Suprapubic skin (tissue), 4 donors: ENCODE data around the gene IGF2R. TPM values are rescaled to one million over a fixed set of nuclear protein-coding genes. Genes with fewer than 3 reads are reported as not detected.
A peak's percentile ranks its signal among the peaks of the same experiment; 100 is the strongest.

ENCODE experiments used
- DNase-seq, 2 donors: peaks; one replicate each; pipeline ENCODE4 v3.0.0-alpha.2; 2019; ENCODE audit warnings: low spot score in 2 of 2
- H3K27ac ChIP-seq: fragments of 200-600 bp; sonication (generic); one replicate; pipeline ENCODE4 v1.5.1; 2019
- H3K27me3 ChIP-seq: fragments of 200-600 bp; sonication (generic); one replicate; pipeline ENCODE4 v1.5.1; 2019
- H3K36me3 ChIP-seq: fragments of 200-600 bp; sonication (generic); one replicate; pipeline ENCODE4 v1.5.1; 2019
- H3K4me1 ChIP-seq: fragments of 200-600 bp; sonication (generic); one replicate; pipeline ENCODE4 v1.5.1; 2019
- H3K4me3 ChIP-seq: fragments of 200-600 bp; sonication (generic); one replicate; pipeline ENCODE4 v1.5.1; 2019; ENCODE audit warnings: mild to moderate bottlenecking
- H3K9me3 ChIP-seq: fragments of 200-600 bp; sonication (generic); one replicate; pipeline ENCODE4 v1.5.1; 2019
- EP300 ChIP-seq: sonication (generic); formaldehyde crosslinking; IDR thresholded peaks from one replicate; pipeline ENCODE4 v1.6.1; 2017; ENCODE audit warnings: antibody characterized with exemption
- POLR2A ChIP-seq, 2 donors: fragments of 450-650 bp; IDR thresholded peaks; one replicate each; pipeline ENCODE4 v1.6.1; 2017; ENCODE audit warnings: antibody characterized with exemption in 2 of 2, mild to moderate bottlenecking in 2 of 2, moderate library complexity in 2 of 2
- POLR2AphosphoS5 ChIP-seq, 3 donors: sonication (generic); formaldehyde crosslinking; IDR thresholded peaks; one replicate each; pipeline ENCODE4 v1.6.1; 2017; ENCODE audit warnings: antibody characterized with exemption in 3 of 3
- WGBS: methylation state at CpG from one replicate; pipeline ENCODE4 v1.1.5; 2018; 5-methylcytosine and 5-hydroxymethylcytosine counted together
- total RNA-seq, 4 donors: library from RNA; depleted of rRNA; stranded (reverse); fragments of >200 nt; gene quantifications; one replicate each; pipeline ENCODE4 v1.1.0, GENCODE V29; 2016
- TF ChIP-seq, protein P1 (sequence below), 2 donors: fragments of 200-600 bp in 1 of 2; fragments of 450-650 bp in 1 of 2; sonication (generic) in 1 of 2; IDR thresholded peaks; one replicate each; pipeline ENCODE4 v1.5.1; 2016 to 2019; ENCODE audit warnings: antibody characterized with exemption in 2 of 2, mild to moderate bottlenecking in 1 of 2, moderate library complexity in 1 of 2

Gene IGF2R
- total RNA-seq, 4 donors from 2014 or later = 58.2 to 137 (median 90.6) TPM

DNA sequence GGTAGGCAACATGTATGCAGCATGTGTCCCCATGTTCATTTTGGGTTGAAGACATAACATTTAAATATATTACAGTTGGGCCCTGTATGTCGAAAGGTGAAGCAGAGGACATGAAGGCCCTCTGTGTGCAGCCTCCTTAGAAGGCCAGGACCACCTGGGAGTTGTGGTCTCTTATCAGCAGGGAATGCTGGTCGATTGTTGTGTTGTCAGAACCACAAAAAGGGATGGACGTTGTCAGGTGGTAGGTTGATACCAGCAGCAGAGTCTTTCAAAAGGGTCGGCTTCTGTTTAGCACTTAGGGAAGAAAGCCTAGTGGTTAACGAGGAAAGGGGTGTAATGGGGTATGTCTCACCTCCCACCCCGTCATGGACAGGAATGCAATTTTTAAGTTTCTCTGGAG, 85.4 kb downstream of the IGF2R start:
- no peaks in the 10 kb centered on the region for H3K4me1 ChIP-seq
- H3K27me3 ChIP-seq = no peaks in the 10 kb centered on the region
- WGBS = 94% methylated on average over 6 of the region's 6 CpGs
- no peaks in the 10 kb centered on the region for H3K9me3 ChIP-seq
- no peak overlapping the region for H3K4me3 ChIP-seq
- TF ChIP-seq EP300 = no peak
- no peak for TF ChIP-seq POLR2A (IDR thresholded peaks at IDR 0.05)
- no peak for TF ChIP-seq POLR2AphosphoS5 (IDR thresholded peaks at IDR 0.05)
- TF ChIP-seq, protein P1, sequence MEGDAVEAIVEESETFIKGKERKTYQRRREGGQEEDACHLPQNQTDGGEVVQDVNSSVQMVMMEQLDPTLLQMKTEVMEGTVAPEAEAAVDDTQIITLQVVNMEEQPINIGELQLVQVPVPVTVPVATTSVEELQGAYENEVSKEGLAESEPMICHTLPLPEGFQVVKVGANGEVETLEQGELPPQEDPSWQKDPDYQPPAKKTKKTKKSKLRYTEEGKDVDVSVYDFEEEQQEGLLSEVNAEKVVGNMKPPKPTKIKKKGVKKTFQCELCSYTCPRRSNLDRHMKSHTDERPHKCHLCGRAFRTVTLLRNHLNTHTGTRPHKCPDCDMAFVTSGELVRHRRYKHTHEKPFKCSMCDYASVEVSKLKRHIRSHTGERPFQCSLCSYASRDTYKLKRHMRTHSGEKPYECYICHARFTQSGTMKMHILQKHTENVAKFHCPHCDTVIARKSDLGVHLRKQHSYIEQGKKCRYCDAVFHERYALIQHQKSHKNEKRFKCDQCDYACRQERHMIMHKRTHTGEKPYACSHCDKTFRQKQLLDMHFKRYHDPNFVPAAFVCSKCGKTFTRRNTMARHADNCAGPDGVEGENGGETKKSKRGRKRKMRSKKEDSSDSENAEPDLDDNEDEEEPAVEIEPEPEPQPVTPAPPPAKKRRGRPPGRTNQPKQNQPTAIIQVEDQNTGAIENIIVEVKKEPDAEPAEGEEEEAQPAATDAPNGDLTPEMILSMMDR (IDR thresholded peaks at IDR 0.05) = no peak
- DNase-seq = no peak
- no peak overlapping the region for H3K27ac ChIP-seq
- H3K36me3 ChIP-seq = peaks cover 100% of the 10 kb centered on the region

DNA sequence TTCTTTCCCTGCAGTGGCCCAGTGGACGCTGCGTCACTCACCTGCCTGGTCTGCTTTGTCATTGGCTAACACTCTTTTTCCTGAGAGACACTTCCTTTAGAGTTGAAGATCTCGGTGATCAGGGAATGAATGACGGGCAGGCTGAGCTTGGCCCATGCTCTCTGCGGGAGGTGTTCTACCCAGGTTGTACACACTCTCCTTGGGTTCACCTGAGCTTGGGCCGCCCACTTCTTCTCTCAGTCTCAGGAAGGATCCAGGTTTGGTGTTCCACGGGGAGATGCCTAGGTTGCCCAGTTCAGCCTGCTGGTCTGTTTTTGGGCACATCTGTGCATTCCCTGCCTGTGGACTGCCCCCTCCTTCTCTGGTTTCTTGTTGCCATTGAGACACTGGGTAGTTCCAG, 86.0 kb downstream of the IGF2R start:
- Histone ChIP-seq H3K27ac (no peak overlapping the region), H3K4me3 (no peak overlapping the region), H3K36me3 (peaks cover 100% of the 10 kb centered on the region), H3K9me3 (no peaks in the 10 kb centered on the region), H3K4me1 (no peaks in the 10 kb centered on the region), H3K27me3 (no peaks in the 10 kb centered on the region)
- WGBS = 93% methylated on average over 6 of the region's 7 CpGs
- no peak for DNase-seq
- TF ChIP-seq EP300 (no peak), POLR2A (IDR thresholded peaks at IDR 0.05) (no peak)

DNA sequence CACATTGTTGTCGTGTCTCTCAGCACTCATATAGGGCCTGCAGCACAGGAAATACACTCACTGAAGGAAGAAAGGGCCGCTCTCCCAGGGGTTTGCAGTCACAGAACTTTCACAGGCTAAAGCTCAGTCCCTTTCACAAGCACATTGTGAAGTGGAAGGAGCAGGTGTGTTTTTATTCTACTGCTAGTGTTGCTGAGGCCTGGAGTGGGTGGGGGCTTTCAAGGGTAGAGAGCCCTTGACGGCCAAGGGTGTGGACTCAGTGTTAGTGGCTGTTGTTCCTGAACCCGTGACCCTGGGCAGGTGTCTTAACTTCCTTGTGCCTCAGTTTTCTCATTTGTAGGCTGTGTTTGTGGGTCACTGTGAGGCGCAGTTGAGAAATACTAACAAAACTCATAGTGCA, 86.5 kb downstream of the IGF2R start:
- DNase-seq = peak in 1 of 2 donors; percentile 27
- H3K4me1 ChIP-seq = no peaks in the 10 kb centered on the region
- no peak for TF ChIP-seq POLR2A (IDR thresholded peaks at IDR 0.05)
- TF ChIP-seq EP300 = no peak
- no peak for TF ChIP-seq POLR2AphosphoS5 (IDR thresholded peaks at IDR 0.05)
- TF ChIP-seq, protein P1 (IDR thresholded peaks at IDR 0.05) = no peak
- H3K9me3 ChIP-seq = no peaks in the 10 kb centered on the region
- 94% methylated on average over 5 of the region's 5 CpGs for WGBS
- no peak overlapping the region for H3K27ac ChIP-seq
- peaks cover 100% of the 10 kb centered on the region for H3K36me3 ChIP-seq
- H3K27me3 ChIP-seq = no peaks in the 10 kb centered on the region
- H3K4me3 ChIP-seq = no peak overlapping the region

DNA sequence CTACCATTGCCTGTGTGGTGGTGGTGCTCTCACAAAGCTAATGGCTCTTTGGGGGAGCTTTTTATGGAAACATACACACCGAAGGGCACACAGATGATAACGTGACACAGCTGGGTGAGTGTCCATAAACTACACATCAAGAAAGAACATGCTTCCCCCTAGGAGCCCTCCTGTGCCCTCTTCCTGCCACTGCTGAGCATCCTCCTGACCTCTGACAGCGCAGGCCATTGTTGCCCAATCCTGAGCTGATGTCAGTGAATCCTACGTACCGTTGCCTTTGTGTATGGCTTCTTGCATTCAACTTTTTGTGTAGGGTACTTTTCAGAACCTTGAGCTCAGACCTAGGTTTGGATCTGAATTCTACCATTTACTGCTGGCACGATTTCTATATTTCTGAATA, 86.9 kb downstream of the IGF2R start:
- H3K36me3 ChIP-seq = peaks cover 100% of the 10 kb centered on the region
- no peak for TF ChIP-seq POLR2AphosphoS5 (IDR thresholded peaks at IDR 0.05)
- no peak for TF ChIP-seq EP300
- no peak for TF ChIP-seq POLR2A (IDR thresholded peaks at IDR 0.05)
- TF ChIP-seq, protein P1 (IDR thresholded peaks at IDR 0.05) = no peak
- 76% methylated on average over 6 of the region's 6 CpGs for WGBS

DNA sequence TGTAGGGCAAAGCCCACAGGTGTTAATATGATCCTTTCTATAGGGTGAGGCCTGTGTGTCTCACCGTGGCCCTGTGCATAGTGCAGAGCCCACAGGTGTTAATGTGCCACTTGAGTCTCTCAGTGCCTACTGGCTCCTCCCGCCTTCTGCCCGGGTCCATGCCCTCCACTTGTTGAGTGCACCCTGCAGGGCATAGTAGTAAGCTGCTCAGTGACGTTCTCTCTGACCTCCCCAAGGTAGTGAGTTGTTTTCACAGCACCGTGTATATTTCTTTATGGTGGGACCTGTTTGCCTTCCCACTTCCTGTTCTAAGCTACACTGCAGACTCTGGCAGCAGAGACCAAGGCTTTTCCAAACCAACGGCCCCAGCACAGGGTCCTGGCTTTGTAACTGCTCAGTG, 88.2 kb downstream of the IGF2R start:
- peak in 1 of 2 donors; percentile 48 for DNase-seq
- no peaks in the 10 kb centered on the region for H3K9me3 ChIP-seq
- no peak for TF ChIP-seq POLR2A (IDR thresholded peaks at IDR 0.05)
- TF ChIP-seq, protein P1 (IDR thresholded peaks at IDR 0.05) = no peak
- no peak for TF ChIP-seq POLR2AphosphoS5 (IDR thresholded peaks at IDR 0.05)
- TF ChIP-seq EP300 = no peak
- no peak overlapping the region for H3K27ac ChIP-seq
- peaks cover 99% of the 10 kb centered on the region for H3K36me3 ChIP-seq
- no peak overlapping the region for H3K4me3 ChIP-seq
- H3K4me1 ChIP-seq = no peaks in the 10 kb centered on the region
- 71% methylated on average over 6 of the region's 6 CpGs for WGBS
- H3K27me3 ChIP-seq = no peaks in the 10 kb centered on the region

More for the DNA sequence above, 86.9 kb downstream of the IGF2R start:
- DNase-seq = peak in 1 of 2 donors; percentile 32
- H3K4me1 ChIP-seq = no peaks in the 10 kb centered on the region
- H3K27ac ChIP-seq = no peak overlapping the region
- no peaks in the 10 kb centered on the region for H3K9me3 ChIP-seq
- H3K4me3 ChIP-seq = no peak overlapping the region
- no peaks in the 10 kb centered on the region for H3K27me3 ChIP-seq

DNA sequence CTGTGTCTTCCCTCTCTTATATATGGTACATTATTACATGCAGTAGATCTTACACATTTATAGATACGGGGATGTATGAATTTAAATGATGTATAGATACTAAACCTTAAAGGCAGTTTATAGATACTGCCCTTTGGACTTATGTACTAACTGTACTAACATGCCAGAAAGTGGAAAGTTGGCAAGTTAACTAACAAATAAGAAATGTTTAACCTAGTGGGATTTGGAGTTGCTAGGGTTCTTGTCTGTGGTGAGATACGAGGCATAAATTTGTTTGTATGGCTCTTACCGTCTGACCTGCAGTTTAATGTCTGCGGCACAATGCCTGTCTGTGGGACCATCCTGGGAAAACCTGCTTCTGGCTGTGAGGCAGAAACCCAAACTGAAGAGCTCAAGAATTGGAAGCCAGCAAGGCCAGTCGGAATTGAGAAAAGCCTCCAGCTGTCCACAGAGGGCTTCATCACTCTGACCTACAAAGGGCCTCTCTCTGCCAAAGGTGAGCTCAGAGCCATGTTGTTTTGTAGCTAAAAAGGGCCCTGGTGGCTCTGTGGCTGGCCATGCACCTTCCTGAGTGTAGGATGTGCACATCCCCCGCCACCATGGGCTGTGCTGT, 89.8 kb downstream of the IGF2R start:
- Histone ChIP-seq H3K27ac (no peak overlapping the region), H3K4me3 (no peak overlapping the region), H3K9me3 (no peaks in the 10 kb centered on the region), H3K4me1 (no peaks in the 10 kb centered on the region), H3K36me3 (peaks cover 98% of the 10 kb centered on the region), H3K27me3 (no peaks in the 10 kb centered on the region)
- DNase-seq = peak in 1 of 2 donors; percentile 11
- TF ChIP-seq, protein P1 (IDR thresholded peaks at IDR 0.05) = no peak
- 92% methylated on average over 6 of the region's 6 CpGs for WGBS
